Stimulated activated CD8-positive, alpha-beta memory T cell treated with anti-CD3 and anti-CD28 coated beads, Interleukin-12 subunit alpha, Interleukin-12 subunit beta, amount 100 ng/mL, for 4 hours (primary cell): ENCODE results near the gene JAZF1.

Experiments used
- DNase-seq: peaks from one replicate; pipeline ENCODE4 v3.0.0-alpha.2; 2020; ENCODE audit warnings: low read depth

Gene JAZF1

GRCh38 chr7:28106321-28106829 lies 74.2 kb downstream of the JAZF1 start:
- no peak for DNase-seq

- DNase-seq: no peak
Measured at GRCh38 chr7:28105234-28105633, 75.4 kb downstream of the JAZF1 start.

- DNase-seq: no peak
Measured at GRCh38 chr7:28104811-28105210, 75.8 kb downstream of the JAZF1 start.

GRCh38 chr7:28104041-28104541 lies 76.5 kb downstream of the JAZF1 start:
- DNase-seq: no peak

- DNase-seq: no peak
Measured at GRCh38 chr7:28102797-28103196, 77.8 kb downstream of the JAZF1 start.

DNA sequence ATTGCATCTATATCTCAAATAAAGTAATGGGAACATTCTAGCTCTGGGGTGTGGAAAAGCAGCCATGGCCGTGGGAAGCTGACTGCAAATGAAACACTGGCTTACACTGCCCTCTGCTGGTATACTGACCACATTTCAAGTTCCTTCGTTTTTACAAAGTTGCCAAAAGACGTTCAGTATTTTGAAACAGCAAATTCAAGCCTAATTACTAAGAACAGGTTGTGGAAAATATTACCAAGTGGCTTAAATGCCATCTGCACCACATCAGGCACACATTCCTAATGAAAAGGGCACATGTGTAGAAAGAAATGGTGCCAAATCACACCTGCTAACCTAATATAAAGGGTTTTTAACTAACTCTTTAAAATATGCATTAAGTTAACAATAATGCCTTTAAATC lies 83.9 kb downstream of the JAZF1 start:
- DNase-seq: no peak

DNA sequence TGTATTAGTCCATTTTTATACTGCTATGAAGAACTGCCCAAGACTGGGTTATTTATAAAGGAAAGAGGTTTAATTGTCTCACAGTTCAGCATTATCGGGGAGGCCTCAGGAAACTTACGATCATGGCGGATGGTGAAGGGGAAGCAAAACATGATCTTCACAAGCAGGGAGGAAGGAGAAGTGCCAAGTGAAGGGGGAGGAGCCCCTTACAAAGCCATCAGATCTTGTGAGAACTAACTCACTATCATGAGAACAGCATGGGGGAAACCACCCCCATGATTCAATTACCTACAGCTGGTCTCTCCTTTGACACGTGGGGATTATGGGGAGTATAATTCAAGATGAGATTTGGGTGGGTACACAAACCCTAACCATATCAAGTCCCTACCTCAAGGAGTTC lies 85.4 kb downstream of the JAZF1 start:
- no peak for DNase-seq

DNA sequence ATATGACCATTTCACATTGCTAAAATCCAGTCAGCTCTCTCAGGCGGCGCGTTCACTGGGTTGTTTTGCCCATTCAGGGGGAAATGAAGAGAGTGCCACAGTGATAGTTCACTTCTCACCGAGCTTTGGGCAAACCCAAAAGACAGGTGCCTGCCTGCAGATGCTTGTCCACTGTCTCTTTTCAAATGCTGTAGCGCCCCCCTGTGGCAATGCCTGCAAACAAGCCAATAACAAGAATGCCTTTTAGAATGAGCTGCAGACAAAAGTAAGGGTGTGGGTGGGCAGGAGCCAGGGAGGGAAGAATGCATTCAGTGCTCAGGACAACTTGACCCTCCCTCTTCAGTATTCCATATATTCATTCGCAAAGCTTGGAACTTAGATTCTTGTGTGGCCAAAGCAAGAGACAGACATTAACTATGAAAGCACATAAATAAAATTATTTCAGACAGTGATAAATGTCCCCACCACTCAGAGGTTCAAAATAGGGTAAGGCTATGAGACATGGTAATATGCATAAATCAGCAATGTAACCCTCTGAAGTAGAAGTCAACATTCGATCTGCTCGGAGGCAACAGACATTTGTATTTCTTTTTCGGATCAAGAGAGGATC lies 86.9 kb downstream of the JAZF1 start:
- DNase-seq: peak; percentile 8

DNA sequence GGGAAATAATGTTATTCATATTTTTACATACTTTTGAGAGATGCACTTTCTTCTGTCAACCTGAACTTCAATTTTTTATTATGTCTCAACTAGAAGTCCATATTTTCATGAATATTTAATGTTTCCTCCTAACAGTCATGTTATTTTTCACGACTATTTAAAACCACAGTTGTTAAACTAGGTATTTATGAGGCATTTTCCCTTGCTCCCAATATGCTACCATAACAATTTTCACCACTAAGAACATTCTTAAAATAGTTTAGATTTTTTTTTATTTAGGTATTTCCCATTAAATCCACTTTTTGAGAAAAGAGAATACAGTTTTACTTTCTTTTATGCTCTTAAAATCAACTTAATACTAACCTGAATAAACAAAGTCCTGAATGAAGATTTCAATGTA lies 89.4 kb downstream of the JAZF1 start:
- DNase-seq: no peak

- DNase-seq: no peak
Measured at GRCh38 chr7:28088901-28089714, 91.5 kb downstream of the JAZF1 start.

- DNase-seq: no peak
Measured at GRCh38 chr7:28088032-28088431, 92.6 kb downstream of the JAZF1 start.

DNA sequence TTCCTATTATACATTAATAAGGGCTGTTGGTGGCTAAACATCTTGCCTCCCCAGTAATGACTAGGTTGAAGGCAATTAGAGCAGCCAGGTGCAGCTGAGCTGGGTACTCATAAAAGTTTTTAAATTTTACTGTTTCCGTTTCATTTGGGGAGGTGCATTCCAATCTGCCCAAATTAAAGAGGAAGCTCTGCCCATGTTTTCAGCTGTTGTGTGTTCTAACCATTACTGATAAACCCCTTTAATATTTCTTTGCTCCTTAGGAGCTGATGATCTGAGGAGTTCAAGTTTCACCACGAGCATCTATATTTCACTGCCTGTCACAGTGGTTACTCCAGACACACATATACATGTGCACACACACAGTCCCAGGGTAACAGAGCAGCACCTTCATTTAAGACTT lies 94.4 kb downstream of the JAZF1 start:
- no peak for DNase-seq

DNA sequence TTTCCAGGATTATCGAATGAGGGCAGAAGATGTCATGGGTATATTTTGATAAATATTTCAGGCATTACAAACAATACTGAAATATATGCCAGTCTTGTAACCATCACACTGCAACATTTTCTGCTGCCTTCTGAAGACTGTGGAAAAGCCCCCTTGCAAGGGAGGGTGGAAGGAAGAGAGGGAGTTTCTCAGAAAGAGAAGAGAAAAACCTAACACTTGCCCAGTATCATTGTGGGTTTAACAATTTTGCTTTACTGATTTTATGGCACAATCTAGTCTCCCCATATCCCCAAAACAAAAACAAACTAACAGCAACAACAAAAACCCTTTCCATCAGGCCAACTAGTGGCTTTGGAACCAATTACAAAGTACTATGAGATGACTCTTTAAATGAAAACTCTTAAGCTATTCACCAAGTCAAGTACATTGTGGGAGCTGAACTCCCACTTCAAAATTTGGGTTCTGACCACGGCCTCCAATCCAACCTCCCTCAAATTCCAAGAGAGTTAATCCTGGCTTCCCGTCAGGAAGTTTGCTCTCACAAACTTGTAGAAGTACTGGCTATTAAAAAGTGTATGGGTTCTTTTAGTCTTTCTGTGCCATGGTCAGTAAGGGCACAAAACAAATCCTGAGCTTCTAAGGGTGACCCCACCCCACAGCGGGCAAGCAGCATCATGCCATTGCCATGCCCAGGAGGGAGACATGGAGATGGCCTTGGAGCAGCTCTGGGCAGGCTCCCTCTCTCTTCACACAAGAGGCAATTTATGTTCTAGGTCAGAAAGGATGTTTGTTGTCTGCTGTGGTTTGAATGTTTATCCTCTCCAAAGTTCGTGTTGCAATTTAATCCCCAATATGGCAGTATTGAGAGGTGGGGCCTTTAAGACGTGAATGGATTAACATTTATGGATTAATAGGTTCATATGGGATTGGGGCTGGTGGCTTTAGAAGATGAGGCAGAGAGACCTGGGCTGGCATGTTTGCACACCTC lies 96.3 kb downstream of the JAZF1 start:
- no peak for DNase-seq

- no peak for DNase-seq
Measured at GRCh38 chr7:28083164-28083997, 97.2 kb downstream of the JAZF1 start.

DNA sequence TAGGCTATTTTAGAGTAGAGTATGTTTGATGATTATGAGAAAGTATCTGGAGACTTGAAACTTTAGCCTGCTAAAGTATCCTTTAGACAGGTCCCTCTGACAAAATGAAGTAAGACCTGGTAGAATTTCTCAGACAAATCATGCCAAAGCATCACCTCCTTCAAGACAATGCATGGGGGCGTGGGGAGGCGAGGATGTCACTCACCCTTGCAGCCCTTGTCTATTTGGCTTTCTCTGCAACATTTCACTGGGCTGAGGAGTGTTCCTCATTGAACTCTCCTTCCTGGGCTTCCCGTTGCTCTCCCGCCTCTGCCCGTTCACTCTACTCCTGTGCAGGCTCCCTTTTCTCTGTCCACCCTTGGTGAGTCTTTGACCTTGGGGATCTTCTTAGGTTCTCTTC lies 98.5 kb downstream of the JAZF1 start:
- no peak for DNase-seq

GRCh38 chr7:28081016-28081415 lies 99.6 kb downstream of the JAZF1 start:
- no peak for DNase-seq

DNA sequence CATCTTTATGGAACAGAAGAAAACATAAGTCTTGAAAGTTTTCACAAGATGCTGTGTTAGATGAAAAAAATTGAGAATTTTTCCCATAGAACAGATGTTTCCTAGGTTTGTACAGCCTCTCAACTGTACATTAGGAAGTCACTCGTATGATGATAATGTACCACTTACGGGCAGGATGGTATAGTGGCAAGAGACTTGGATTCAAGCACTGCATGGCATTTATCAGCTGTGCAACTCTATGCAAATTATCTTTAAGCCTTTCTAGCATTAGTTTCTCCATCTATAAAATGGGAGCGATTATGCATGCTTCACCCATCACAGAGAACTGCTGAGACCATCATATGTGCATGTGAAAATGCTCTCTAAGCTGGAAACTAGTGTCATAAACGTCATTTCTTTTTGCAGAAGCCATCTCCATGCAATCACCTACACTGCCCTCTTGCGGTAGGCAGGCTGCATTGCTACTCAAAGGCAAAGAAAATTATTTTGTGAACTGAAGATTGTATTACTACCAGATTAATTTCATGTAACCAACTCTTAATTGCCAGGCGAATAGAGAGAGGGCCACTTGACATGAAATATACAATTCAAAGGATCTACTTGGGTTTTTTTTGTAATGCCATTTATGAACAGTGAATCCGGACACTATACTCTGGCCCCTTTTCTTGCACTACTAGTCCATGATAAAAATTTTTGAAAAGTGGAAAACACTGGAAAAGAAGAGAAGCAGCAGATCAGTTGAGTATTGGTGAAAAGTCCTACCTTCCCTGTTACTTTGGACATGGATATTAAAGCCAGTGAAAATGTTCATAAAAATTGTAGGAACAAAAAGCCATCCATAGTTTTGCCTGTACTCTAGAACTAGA lies 102.3 kb downstream of the JAZF1 start:
- no peak for DNase-seq

DNA sequence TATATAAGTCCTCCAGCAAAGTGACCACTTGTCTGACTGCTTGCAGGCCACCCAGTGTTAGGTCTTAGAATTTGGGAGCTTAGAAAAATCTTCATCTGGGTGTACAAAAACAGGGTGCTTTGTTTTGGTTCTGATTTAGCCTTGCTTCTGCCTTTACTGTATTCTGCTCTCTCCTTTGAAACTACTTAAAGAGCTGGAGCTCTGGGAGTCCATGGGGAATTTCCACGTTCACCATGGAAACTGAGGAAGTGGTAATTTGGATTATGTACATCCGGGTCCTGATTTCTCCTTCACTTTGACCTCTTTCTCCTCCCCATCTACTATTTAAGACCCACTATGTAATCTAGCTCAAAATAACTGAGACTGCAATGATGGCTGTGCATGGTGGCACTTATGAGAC lies 103.0 kb downstream of the JAZF1 start:
- DNase-seq: no peak

DNA sequence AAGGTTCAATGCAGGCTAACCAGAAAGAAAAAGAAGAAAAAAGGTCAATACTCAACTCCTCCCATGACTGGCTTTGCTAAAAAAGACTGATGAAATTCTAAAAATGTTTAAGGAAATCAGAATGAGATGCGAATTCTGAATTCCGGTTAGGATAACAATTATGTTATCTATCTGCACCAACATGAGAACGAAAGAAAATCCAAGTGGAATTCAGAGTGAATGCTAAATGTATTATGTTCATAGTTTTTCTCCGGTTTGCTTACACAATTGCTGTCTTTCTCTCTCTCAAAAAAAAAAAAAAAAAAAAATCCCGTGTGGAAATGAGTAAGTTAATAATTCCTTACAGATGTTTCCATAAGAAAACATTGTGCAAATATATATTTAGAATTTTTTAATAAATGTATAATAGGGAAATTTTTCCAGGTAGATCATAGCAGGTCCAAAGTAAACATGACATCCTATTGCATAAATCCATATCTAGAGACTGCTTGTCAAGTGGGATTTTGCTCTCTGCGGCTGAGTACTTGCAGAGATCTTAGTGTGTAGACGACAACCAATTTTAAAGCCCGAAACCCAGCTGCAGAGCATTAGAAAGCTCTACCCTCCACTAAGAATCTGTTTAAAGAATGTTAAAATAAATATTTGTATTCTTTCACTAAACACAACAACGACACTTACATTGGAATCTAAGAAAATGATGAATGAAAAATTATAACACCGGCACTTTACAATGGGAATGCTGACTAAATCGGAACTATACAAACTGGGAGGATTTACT lies 104.0 kb downstream of the JAZF1 start:
- no peak for DNase-seq
